Measurements from ENCODE around the gene SDK2.

- TF ChIP-seq CTCF (IDR thresholded peaks at IDR 0.05) (no peak), POLR2A (IDR thresholded peaks at IDR 0.05) (no peak)
Measured at GRCh38 chr17:73533781-73534180, 110.5 kb downstream of the SDK2 start.
